GM19463 (cell line): ENCODE measurements around the gene TRPC3.
A peak's percentile ranks its signal among the peaks of the same experiment; 100 is the strongest.

ENCODE experiments used
- ATAC-seq: cut with Tn5 transposase; IDR thresholded peaks from one replicate; pipeline ENCODE4 v1.9.1; 2021; ENCODE audit warnings: mild to moderate bottlenecking, moderate library complexity; ENCODE audit not compliant: unreplicated experiment

TRPC3 gene

DNA sequence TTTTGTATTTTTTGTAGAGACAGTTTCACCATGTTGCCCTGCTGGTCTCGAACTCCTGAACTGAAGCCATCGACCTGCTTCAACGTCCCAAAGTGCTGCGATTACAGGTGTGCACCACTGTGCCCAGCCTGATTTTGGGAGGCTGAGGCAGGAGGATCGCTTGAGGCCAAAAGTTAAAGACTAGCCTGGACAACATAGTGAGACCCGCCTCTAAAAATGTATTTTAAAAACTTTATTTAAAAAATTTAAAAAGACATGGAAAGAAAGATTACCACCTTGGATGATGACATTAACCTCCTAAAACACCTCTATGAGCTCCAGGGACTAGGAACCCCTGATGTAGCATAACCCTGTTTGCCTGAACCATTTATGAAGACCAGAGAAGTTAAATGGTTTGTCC is 75.8 kb downstream of the TRPC3 start:
- ATAC-seq, result no peak

DNA sequence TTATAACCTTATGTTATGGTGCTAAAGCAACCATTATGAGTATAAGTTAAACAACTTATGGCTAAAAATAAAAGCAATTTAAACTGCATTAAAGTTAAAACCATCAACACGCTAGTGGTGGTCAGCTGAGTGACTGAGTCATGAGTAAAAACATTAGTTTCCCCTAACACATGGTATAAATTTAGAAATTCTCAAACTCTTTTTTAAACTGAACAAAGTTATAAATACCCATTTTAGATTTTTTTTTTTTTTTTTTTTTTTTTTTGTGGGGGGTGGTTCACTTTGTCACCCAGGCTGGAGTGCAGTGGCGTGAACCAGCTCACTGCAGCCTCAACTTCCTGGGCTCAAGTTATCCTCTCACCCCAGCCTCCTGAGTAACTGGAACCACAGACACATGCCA is 76.2 kb downstream of the TRPC3 start:
- no peak for ATAC-seq

DNA sequence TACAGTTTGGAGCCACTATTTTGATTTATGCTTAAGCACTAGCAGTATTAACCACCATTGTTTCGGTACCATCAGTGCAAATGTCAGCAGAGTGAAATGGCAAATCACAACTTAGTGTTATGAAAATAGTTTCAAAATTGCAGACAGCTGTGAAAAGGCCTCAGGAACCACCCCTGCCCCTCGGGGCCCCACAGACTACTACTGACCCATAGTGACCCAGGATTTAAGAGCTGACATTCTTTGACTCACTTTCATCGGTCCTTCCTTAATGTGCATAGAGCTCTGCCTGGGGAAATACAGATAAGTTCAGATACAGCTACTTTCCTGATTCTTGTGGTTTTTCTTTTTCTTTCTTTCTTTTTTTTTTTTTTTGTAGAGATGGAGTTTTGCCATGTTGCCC is 78.3 kb downstream of the TRPC3 start:
- no peak for ATAC-seq

DNA sequence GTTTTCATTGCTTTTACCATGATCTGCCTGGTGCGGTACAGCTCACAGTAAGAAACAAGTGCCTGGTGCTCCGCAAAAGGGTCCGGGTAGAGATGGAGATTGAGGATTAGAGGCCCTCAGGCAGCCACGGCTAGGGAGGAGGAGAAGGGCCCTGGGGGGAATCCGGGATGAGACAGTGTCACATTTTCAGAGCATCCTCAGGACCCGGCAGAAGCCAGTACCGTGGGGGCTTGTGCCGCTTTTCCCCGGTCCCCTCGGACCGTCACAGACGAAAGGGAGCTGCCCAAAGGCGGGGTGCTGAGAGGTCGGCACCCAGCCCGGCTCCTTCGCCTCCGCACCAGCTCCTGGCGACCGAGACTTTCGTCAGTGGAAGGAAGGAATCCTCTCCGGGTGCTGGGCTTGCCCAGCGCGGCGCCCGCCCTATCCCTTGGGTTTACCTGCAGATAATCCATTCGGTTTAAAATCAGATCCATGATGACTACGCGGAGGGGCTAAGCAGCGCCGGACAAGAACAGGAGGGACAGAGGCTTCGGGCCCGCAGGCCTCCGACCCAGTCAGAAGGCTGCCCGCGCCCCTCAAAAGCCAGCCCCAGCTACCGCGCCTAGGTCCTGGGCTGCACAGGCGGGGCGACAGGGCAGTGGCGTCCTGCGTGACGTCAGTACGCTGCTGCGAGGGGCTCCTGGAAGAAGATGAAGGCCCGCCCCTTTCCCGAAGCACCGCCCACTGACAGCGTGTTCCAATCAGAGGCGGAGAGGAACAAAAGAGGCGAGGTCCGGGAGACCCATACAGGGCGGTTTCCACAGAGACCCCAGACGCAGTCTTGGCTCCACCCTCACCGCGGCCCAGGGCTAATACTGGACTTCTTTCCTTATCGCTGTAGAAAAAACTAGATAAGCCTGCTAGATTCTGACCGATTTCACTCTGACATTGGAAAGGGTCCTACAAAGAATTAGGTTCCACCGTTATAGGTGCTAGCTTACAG is 81.7 kb downstream of the TRPC3 start, which contains the start of gene BBS7:
TSS of gene BBS7 (minus strand) at position 634 of the 982 bp plus-strand sequence. CDS start at position 473, 161 bp downstream.
- ATAC-seq, result peak; percentile 99

DNA sequence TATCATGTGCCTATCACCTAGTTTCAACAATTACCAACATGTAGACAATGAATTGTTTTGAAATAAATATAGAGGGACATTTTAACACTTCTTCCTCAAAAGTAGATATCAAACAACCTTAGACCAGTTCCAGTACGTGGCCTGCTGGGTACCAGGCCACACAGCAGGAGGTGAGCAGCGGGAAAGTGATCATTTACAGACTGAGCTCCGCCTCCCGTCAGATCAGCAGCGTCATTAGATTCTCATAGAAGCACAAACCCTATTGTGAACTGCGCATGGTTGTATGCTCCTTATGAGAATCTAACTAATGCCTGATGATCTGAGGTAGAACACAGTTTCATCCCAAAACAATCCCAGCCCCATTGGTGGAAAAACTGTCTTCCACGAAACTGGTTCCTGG is 88.1 kb downstream of the TRPC3 start:
- ATAC-seq, result no peak

DNA sequence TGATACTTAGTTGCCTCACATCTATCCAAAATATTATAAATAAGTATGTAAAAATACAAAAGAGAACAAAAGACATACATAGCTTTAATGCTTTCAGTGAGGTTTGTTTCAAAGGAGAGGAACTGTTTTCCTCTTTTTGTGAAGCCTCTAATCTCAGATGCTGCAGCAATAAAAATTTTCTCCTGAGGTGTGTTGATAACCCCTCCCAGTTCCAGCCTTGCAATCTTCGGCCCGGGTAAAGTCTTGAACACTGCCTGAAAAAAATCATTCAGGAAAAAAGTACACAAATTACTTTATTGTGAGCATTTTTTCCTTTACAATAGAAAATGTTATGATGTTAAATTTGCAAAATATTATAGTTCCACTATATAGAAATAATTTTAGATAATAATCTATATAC is 90.4 kb downstream of the TRPC3 start:
- no peak for ATAC-seq

DNA sequence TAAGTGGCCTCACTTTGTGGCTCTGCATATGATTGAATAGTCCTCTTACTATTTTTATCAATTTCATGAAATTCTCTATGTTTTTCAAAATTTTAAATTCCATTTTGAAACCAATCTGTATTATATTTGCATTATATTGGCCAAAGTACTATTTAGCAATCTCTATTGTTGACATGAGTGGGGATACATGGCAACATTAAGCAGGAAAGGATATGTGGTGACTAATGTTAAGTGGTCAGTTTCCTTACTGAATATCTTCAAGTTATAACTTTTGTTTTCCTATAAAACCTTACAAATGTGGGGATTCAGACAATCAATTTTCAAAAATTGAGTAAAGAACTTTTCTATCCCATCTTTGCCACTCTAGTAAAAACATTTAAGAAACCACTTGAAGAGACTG is 91.7 kb downstream of the TRPC3 start:
- no peak for ATAC-seq

DNA sequence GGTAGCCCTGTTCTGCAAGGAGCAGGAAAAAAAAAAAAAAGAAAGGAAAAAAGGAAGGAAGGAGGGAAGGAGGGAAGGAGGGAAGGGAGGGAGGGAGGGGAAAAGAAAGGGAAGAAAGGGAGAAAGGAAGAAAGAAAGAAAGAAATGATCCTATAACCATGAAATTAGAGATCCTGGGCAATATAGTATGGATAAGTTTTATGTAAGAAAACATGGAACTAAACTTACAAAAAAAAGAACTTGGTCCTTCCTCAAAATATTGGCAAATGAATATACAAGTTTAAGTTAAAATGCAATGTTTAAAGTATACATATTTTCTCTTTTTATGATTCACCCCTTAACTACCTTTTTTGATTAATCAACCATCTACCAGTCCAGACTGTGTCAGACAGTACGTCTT is 100.5 kb downstream of the TRPC3 start:
- no peak for ATAC-seq

DNA sequence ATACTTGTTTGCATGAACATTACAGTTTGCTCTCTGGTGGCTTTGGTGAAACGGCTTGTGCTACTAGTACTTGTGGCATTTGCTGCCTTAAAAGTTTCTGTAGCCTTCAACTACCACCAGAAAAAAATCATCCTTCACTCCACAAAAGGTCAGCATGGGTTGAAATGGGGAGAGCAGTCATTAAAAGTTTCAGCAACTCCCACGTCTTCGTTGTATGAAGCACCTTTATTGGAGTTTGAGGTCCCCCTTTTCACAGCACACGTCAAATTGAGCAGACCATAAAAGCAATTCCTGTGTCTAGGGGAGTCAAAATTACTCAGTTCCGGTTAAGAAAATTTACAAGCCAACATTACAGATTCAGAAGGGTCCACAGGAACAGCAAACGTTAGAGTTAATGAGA is 105.2 kb downstream of the TRPC3 start:
- ATAC-seq, result no peak

DNA sequence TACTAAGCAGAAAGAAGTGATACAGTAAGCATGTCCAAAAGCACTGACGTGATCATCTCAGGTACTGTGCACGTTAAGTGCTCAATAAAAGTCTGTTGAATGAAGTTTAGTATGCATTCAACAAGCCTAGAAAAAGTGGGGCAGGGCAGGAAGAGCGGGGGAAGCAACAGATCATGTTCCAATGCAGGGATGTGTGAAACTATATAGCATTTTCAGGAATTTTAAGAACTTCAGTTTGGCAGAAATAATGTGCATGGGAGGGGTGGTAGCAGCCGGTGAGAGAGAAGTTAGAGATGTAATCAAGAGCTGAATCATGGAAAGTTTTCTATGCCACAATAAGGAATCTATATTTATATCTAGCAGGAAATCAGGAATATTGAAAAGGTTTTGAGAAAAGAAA is 109.0 kb downstream of the TRPC3 start:
- ATAC-seq, result no peak

DNA sequence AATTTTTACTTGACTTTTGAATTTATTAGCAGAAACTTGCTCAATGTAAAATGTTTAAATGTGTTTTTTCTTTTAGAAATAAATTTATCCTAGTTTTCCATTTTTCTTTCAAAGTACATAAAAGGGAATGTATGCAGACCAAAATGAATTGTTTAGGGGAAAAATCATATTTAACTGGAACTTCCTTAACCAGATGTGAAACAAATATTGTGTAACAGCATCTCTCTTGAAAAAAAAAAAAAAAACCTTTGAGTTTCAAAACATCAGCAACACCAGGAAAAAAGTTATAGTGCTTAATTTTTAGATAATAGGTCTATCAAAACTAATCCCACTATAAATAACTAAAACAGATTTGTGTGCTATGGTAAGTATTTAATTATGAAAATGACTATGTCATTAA is 113.7 kb downstream of the TRPC3 start:
- no peak for ATAC-seq

DNA sequence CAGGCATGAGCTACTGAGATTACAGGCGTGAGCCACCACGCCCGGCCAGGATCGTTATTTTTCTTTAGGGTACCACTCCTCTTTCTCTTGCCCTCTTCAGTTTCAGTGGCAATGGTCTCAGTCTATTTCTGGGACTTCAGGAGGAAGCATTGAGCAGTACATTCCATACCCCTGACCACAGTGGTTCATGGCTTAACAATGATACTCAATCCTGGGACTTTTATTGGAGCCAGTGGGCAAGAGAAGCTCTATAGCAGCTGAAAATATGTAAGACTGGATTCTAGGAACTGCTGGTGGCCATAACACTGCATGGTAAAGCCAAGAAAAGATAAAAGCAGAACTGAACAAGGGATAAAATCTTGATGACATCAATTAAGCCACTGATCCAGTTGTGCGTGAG is 122.3 kb downstream of the TRPC3 start:
- ATAC-seq, result no peak
